Activated naive CD4-positive, alpha-beta T cell treated with anti-CD3 and anti-CD28 coated beads for 36 hours (primary cell): ENCODE data around the gene TRIOBP. TPM values are rescaled to one million over a fixed set of nuclear protein-coding genes. Genes with fewer than 3 reads are reported as not detected.

Experiments
- CTCF ChIA-PET: fragments of 350-600 bp; sonication (Branson Sonifier 250); formaldehyde crosslinking; loops from one replicate; lab custom pipeline; 2021; ENCODE audit warnings: antibody characterized with exemption; lab: Charles Lee
- DNase-seq: peaks from one replicate; pipeline ENCODE4 v3.0.0-alpha.2; 2020
- H3K27ac Mint-ChIP-seq: one replicate; pipeline ENCODE4 v1.8.0; 2021; ENCODE audit warnings: mild to moderate bottlenecking, mixed read lengths
- H3K27me3 Mint-ChIP-seq: one replicate; pipeline ENCODE4 v1.8.0; 2021; ENCODE audit warnings: low read depth, mixed read lengths
- H3K36me3 Mint-ChIP-seq: one replicate; pipeline ENCODE4 v1.8.0; 2021; ENCODE audit warnings: low read depth, mixed read lengths
- H3K4me1 Mint-ChIP-seq: one replicate; pipeline ENCODE4 v1.8.0; 2021; ENCODE audit warnings: low read depth, mixed read lengths
- H3K4me3 Mint-ChIP-seq: one replicate; pipeline ENCODE4 v1.8.0; 2021; ENCODE audit warnings: mild to moderate bottlenecking, moderate library complexity, mixed read lengths
- H3K9me3 Mint-ChIP-seq: one replicate; pipeline ENCODE4 v1.8.0; 2021; ENCODE audit warnings: mixed read lengths
- intact Hi-C: fragments of 100-400 bp; cut with micrococcal nuclease; formaldehyde crosslinking; loops from one replicate; pipeline ENCODE4 v1.15.1; 2023
- total RNA-seq, 2 experiments: library from RNA; stranded (reverse); gene quantifications; one replicate each; pipeline ENCODE4 v1.2.3, GENCODE V29; 2021

Gene TRIOBP
- total RNA-seq, 2 experiments from 2014 or later: 17.5 to 18.8 TPM

DNA sequence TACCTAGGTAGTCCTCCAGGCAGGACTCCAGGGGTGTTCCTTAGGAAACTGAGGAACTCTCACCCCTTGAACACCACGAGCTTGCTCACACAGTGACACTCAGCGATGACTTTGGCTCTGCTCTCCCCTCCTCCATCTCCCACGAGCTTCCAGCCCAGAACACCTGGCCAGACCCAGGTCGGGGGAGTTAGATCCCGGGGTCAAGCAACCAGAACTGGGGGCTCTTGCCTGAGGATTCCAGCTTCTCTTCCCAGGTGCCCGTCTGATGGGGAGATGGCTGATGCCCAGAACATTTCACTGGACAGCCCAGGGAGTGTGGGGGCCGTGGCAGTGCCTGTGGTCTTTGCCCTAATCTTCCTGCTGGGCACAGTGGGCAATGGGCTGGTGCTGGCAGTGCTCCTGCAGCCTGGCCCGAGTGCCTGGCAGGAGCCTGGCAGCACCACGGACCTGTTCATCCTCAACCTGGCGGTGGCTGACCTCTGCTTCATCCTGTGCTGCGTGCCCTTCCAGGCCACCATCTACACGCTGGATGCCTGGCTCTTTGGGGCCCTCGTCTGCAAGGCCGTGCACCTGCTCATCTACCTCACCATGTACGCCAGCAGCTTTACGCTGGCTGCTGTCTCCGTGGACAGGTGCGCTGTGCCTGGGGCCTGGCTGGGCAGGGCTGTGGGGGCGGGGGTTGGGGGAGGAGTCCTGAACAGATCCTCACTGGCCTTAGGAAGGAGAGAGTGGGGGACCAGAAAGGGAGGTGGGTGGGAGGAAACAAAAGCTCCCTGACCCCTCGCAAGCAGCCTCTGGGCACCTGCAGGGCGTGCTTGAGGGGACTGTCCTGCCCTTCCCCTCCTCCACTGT, 126.5 kb downstream of the TRIOBP start, which contains the start of gene GALR3:
GALR3 (plus strand) TSS at position 249 of the 852 bp plus-strand sequence; CDS start at position 274, 25 bp downstream.
- CTCF ChIA-PET: interaction anchor here (0.5 to 1.4 kb wide), 7 partner anchors 13 to 197 kb away, joined by 3 to 5 read pairs (median 3); no protein-coding TSS in a partner anchor
- intact Hi-C loops: no loop called here
- no peak for DNase-seq
- Mint-ChIP-seq H3K27me3 (peaks cover 26% of the 10 kb centered on the region), H3K36me3 (no peaks in the 10 kb centered on the region), H3K9me3 (no peaks in the 10 kb centered on the region), H3K27ac (no peak within 1 kb of the TSS), H3K4me1 (peaks cover 9% of the 10 kb centered on the region), H3K4me3 (peak within 1 kb of the TSS; percentile 43)

DNA sequence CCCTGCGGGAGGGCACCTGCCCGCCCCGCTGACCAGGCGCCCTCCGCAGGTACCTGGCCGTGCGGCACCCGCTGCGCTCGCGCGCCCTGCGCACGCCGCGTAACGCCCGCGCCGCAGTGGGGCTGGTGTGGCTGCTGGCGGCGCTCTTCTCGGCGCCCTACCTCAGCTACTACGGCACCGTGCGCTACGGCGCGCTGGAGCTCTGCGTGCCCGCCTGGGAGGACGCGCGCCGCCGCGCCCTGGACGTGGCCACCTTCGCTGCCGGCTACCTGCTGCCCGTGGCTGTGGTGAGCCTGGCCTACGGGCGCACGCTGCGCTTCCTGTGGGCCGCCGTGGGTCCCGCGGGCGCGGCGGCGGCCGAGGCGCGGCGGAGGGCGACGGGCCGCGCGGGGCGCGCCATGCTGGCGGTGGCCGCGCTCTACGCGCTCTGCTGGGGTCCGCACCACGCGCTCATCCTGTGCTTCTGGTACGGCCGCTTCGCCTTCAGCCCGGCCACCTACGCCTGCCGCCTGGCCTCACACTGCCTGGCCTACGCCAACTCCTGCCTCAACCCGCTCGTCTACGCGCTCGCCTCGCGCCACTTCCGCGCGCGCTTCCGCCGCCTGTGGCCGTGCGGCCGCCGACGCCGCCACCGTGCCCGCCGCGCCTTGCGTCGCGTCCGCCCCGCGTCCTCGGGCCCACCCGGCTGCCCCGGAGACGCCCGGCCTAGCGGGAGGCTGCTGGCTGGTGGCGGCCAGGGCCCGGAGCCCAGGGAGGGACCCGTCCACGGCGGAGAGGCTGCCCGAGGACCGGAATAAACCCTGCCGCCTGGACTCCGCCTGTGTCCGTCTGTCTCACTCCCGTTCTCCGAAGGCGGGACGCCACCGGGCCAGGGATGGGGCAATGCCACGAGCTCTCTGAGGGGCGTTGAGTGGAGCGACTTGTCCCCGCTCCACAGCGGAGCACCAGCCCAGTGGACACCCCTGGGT, 128.1 kb downstream of the TRIOBP start:
- peaks cover 5% of the 10 kb centered on the region for H3K4me1 Mint-ChIP-seq
- H3K4me3 Mint-ChIP-seq: peak overlapping the region; percentile 46
- no peak overlapping the region for H3K27ac Mint-ChIP-seq
- no peak for DNase-seq
- CTCF ChIA-PET: interaction anchor here (0.8 to 1.4 kb wide), 4 partner anchors 8 to 38 kb away, joined by 3 to 5 read pairs (median 4); no protein-coding TSS in a partner anchor
- no peaks in the 10 kb centered on the region for H3K9me3 Mint-ChIP-seq
- H3K36me3 Mint-ChIP-seq: peaks cover 5% of the 10 kb centered on the region
- intact Hi-C loops: no loop called here
- H3K27me3 Mint-ChIP-seq: peaks cover 20% of the 10 kb centered on the region

Other genes starting within 250 kb of the TRIOBP start
- gene MFNG, start 210.7 kb upstream of the TRIOBP start, total RNA-seq: 10 to 100 TPM; 83.1 to 90.9 TPM
- gene CARD10, start 177.6 kb upstream of the TRIOBP start, total RNA-seq: not detected
- gene CDC42EP1, start 136.6 kb upstream of the TRIOBP start, total RNA-seq: 1 to 10 TPM; 1.9 to 2.8 TPM
- gene LGALS2, start 117.0 kb upstream of the TRIOBP start, total RNA-seq: not detected
- gene GGA1, start 88.2 kb upstream of the TRIOBP start, total RNA-seq: 10 to 100 TPM; 46.1 to 49.1 TPM
- gene SH3BP1, start 57.4 kb upstream of the TRIOBP start, total RNA-seq: 10 to 100 TPM; 45.9 to 51.0 TPM
- 10 to 100 TPM; 17.4 to 19.2 TPM for gene PDXP, start 38.3 kb upstream of the TRIOBP start, total RNA-seq
- gene LGALS1, start 21.4 kb upstream of the TRIOBP start, total RNA-seq: 10 to 100 TPM; 62.7 to 70.2 TPM
- 10 to 100 TPM; 26.7 to 30.4 TPM for gene NOL12, start 10.7 kb upstream of the TRIOBP start, total RNA-seq
- gene GCAT, start 110.9 kb downstream of the TRIOBP start, total RNA-seq: 10 to 100 TPM; 26.9 to 27.2 TPM
- not detected for gene GALR3, start 126.3 kb downstream of the TRIOBP start, total RNA-seq
- 10 to 100 TPM; 13.5 to 15.6 TPM for gene ANKRD54, start 147.3 kb downstream of the TRIOBP start, total RNA-seq
- 100 to 1,000 TPM; 776 to 797 TPM for gene EIF3L, start 152.4 kb downstream of the TRIOBP start, total RNA-seq
- gene MICALL1, start 209.2 kb downstream of the TRIOBP start, total RNA-seq: 10 to 100 TPM; 12.0 to 12.9 TPM